OCI-LY3 (cell line): Measurements from ENCODE around the gene FAT3.

ENCODE experiments used
- H2AFZ ChIP-seq: fragments of 200-600, 300-600 bp; shearing (Covaris generic); 2 replicates; pipeline ENCODE4 v1.6.0; 2014; ENCODE audit warnings: antibody characterized with exemption, low read depth, low read length
- H3K27ac ChIP-seq: fragments of 200-600, 300-600 bp; sonication (generic); 2 replicates; pipeline ENCODE4 v1.5.1; 2014; ENCODE audit warnings: mild to moderate bottlenecking, low read length, moderate library complexity, mixed read lengths
- H3K27me3 ChIP-seq: fragments of 200-600, 300-600 bp; sonication (generic); 2 replicates; pipeline ENCODE4 v1.6.1; 2014; ENCODE audit warnings: low read depth, low read length, mixed read lengths
- H3K36me3 ChIP-seq: fragments of 200-600, 300-600 bp; sonication (generic); replicated peaks from 2 replicates; pipeline ENCODE3; 2014; ENCODE audit warnings: low read depth, low read length, mixed read lengths
- H3K4me1 ChIP-seq: fragments of 300-600, 200-600 bp; sonication (generic); 2 replicates; pipeline ENCODE4 v1.6.1; 2014; ENCODE audit warnings: low read length, mixed read lengths
- H3K4me2 ChIP-seq: fragments of 200-600, 300-600 bp; sonication (generic); 2 replicates; pipeline ENCODE4 v1.6.1; 2014; ENCODE audit warnings: low read length, mixed read lengths
- H3K4me3 ChIP-seq: fragments of 300-600, 200-600 bp; sonication (generic); 2 replicates; pipeline ENCODE4 v1.5.1; 2014; ENCODE audit warnings: antibody characterized with exemption, mild to moderate bottlenecking, low read length, moderate library complexity
- H3K79me2 ChIP-seq: fragments of 300-600, 200-600 bp; shearing (Covaris generic); 2 replicates; pipeline ENCODE4 v1.6.1; 2014; ENCODE audit warnings: mild to moderate bottlenecking, low read length, mixed read lengths
- H3K9ac ChIP-seq: fragments of 300-600, 200-600 bp; shearing (Covaris generic); 2 replicates; pipeline ENCODE4 v1.6.0; 2014; ENCODE audit warnings: mild to moderate bottlenecking, low read length, moderate library complexity
- H3K9me3 ChIP-seq: fragments of 200-600, 300-600 bp; shearing (Covaris generic); 2 replicates; pipeline ENCODE4 v1.6.1; 2014; ENCODE audit warnings: low read length, mixed read lengths; ENCODE audit not compliant: insufficient read depth
- H4K20me1 ChIP-seq: fragments of 200-600, 300-600 bp; sonication (generic); 2 replicates; pipeline ENCODE4 v1.6.1; 2016; ENCODE audit warnings: low read length, mixed read lengths; ENCODE audit not compliant: insufficient read depth
- CTCF ChIP-seq: fragments of 200-600, 300-600 bp; sonication (generic); IDR thresholded peaks from 2 replicates; pipeline ENCODE4 v1.5.1; 2014; ENCODE audit warnings: antibody characterized with exemption, low read length, low read depth
- EZH2phosphoT487 ChIP-seq: fragments of 200-600 bp; shearing (Covaris generic); IDR thresholded peaks from 2 replicates; pipeline ENCODE4 v1.6.1; 2018; ENCODE audit warnings: antibody characterized with exemption, mixed run types, low read depth

FAT3 gene

GRCh38 chr11:92249156-92249753 lies 24.6 kb downstream of the FAT3 start:
- Histone ChIP-seq H3K27me3 (no peaks in the 10 kb centered on the region), H3K9me3 (no peaks in the 10 kb centered on the region), H3K4me3 (no peak overlapping the region), H3K36me3 (no peaks in the 10 kb centered on the region), H3K4me1 (no peaks in the 10 kb centered on the region), H3K9ac (no peak overlapping the region), H3K27ac (no peak overlapping the region), H3K4me2 (no peak overlapping the region), H2AFZ (no peak overlapping the region), H3K79me2 (no peaks in the 10 kb centered on the region), H4K20me1 (no peaks in the 10 kb centered on the region)
- TF ChIP-seq EZH2phosphoT487 (no peak), CTCF (no peak)

- no peak overlapping the region for H2AFZ ChIP-seq
- TF ChIP-seq CTCF (no peak), EZH2phosphoT487 (no peak)
- no peak overlapping the region for H3K27ac ChIP-seq
- H3K9me3 ChIP-seq = no peaks in the 10 kb centered on the region
- no peaks in the 10 kb centered on the region for H3K36me3 ChIP-seq
- no peak overlapping the region for H3K4me2 ChIP-seq
- H3K27me3 ChIP-seq = no peaks in the 10 kb centered on the region
- no peaks in the 10 kb centered on the region for H3K79me2 ChIP-seq
- no peaks in the 10 kb centered on the region for H3K4me1 ChIP-seq
- H3K9ac ChIP-seq = no peak overlapping the region
- no peak overlapping the region for H3K4me3 ChIP-seq
- no peaks in the 10 kb centered on the region for H4K20me1 ChIP-seq
Measured at GRCh38 chr11:92251980-92252379, 27.4 kb downstream of the FAT3 start.

- no peak for TF ChIP-seq EZH2phosphoT487
- no peak for TF ChIP-seq CTCF
- Histone ChIP-seq H4K20me1 (no peaks in the 10 kb centered on the region), H3K79me2 (no peaks in the 10 kb centered on the region), H3K27me3 (no peaks in the 10 kb centered on the region), H3K9ac (no peak overlapping the region), H3K4me3 (no peak overlapping the region), H3K36me3 (no peaks in the 10 kb centered on the region), H3K4me1 (no peaks in the 10 kb centered on the region), H2AFZ (no peak overlapping the region), H3K9me3 (no peaks in the 10 kb centered on the region), H3K27ac (no peak overlapping the region), H3K4me2 (no peak overlapping the region)
Measured at GRCh38 chr11:92253421-92253820, 28.8 kb downstream of the FAT3 start.

GRCh38 chr11:92253945-92254344 lies 29.3 kb downstream of the FAT3 start:
- Histone ChIP-seq H3K9ac (no peak overlapping the region), H2AFZ (no peak overlapping the region), H3K9me3 (no peaks in the 10 kb centered on the region), H3K4me3 (no peak overlapping the region), H3K4me1 (no peaks in the 10 kb centered on the region), H3K27ac (no peak overlapping the region), H3K27me3 (no peaks in the 10 kb centered on the region), H4K20me1 (no peaks in the 10 kb centered on the region), H3K36me3 (no peaks in the 10 kb centered on the region), H3K4me2 (no peak overlapping the region), H3K79me2 (no peaks in the 10 kb centered on the region)
- TF ChIP-seq EZH2phosphoT487 (no peak), CTCF (no peak)
